Liver (tissue), 9 donors: ENCODE results near the gene PTPN6. TPM values are rescaled to one million over a fixed set of nuclear protein-coding genes. Genes with fewer than 3 reads are reported as not detected.

ENCODE experiments used
- DNase-seq: peaks from one replicate; pipeline ENCODE4 v3.0.0-alpha.2; 2017; ENCODE audit warnings: low spot score
- H3K27ac ChIP-seq, 2 donors: one replicate each; pipeline ENCODE4 v1.7.0; 2013; ENCODE audit warnings: inconsistent platforms in 2 of 2, low read length in 2 of 2, control low read depth in 1 of 2, low read depth in 1 of 2, mild to moderate bottlenecking in 1 of 2
- H3K27me3 ChIP-seq, 4 donors: one replicate each; pipeline versions ENCODE4 v1.6.1 to v1.7.0; 2013; ENCODE audit warnings: low read length in 3 of 4, inconsistent platforms in 1 of 4, mild to moderate bottlenecking in 1 of 4, moderate library complexity in 1 of 4; ENCODE audit not compliant: control insufficient read depth in 4 of 4, insufficient read depth in 4 of 4
- H3K36me3 ChIP-seq, 4 donors: one replicate each; pipeline versions ENCODE4 v1.6.1 to v1.7.0; 2013; ENCODE audit warnings: low read length in 3 of 4, mild to moderate bottlenecking in 3 of 4, low read depth in 1 of 4, moderate library complexity in 1 of 4; ENCODE audit not compliant: control insufficient read depth in 4 of 4, insufficient read depth in 3 of 4
- H3K4me1 ChIP-seq, 4 donors: one replicate each; pipeline versions ENCODE4 v1.6.1 to v1.7.0; 2013; ENCODE audit warnings: low read length in 3 of 4, mild to moderate bottlenecking in 3 of 4, moderate library complexity in 1 of 4; ENCODE audit not compliant: control insufficient read depth in 4 of 4, insufficient read depth in 4 of 4
- H3K4me3 ChIP-seq, 3 donors: one replicate each; pipeline versions ENCODE4 v1.6.1 to v1.7.0; 2013; ENCODE audit warnings: low read length in 3 of 3, control low read depth in 1 of 3, low read depth in 1 of 3, mild to moderate bottlenecking in 1 of 3
- H3K9ac ChIP-seq, 2 donors: one replicate each; pipeline ENCODE4 v1.7.0; 2013; ENCODE audit warnings: low read length in 2 of 2, mild to moderate bottlenecking in 2 of 2, moderate library complexity in 2 of 2, control low read depth in 1 of 2, low read depth in 1 of 2
- H3K9me3 ChIP-seq, 4 donors: one replicate each; pipeline versions ENCODE4 v1.6.1 to v1.7.0; 2013; ENCODE audit warnings: low read length in 3 of 4; ENCODE audit not compliant: control insufficient read depth in 4 of 4
- EGR1 ChIP-seq, 2 donors: IDR thresholded peaks; 2 replicates each; pipeline ENCODE4 v1.6.1; 2016 to 2018; ENCODE audit warnings: antibody characterized with exemption in 2 of 2, low read depth in 2 of 2
- FOXA1 ChIP-seq: IDR thresholded peaks from 2 replicates; pipeline ENCODE4 v1.6.1; 2016; ENCODE audit warnings: antibody characterized with exemption
- FOXA2 ChIP-seq: IDR thresholded peaks from 2 replicates; pipeline ENCODE4 v1.6.1; 2016; ENCODE audit warnings: antibody characterized with exemption
- GABPA ChIP-seq, 2 donors: IDR thresholded peaks in 1 of 2; conservative IDR thresholded peaks in 1 of 2; 2 replicates each; pipeline ENCODE4 v1.6.1; 2016; ENCODE audit warnings: antibody characterized with exemption in 2 of 2, mild to moderate bottlenecking in 1 of 2, moderate library complexity in 1 of 2
- HNF4A ChIP-seq, 2 donors: conservative IDR thresholded peaks; 2 replicates each; pipeline ENCODE4 v1.6.1; 2016; ENCODE audit warnings: antibody characterized with exemption in 2 of 2, mild to moderate bottlenecking in 2 of 2
- HNF4G ChIP-seq: IDR thresholded peaks from 2 replicates; pipeline ENCODE4 v1.6.1; 2016; ENCODE audit warnings: antibody characterized with exemption
- JUND ChIP-seq, 2 donors: IDR thresholded peaks; 2 replicates each; pipeline ENCODE4 v1.6.1; 2016; ENCODE audit warnings: antibody characterized with exemption in 2 of 2
- NR2F2 ChIP-seq: IDR thresholded peaks from 2 replicates; pipeline ENCODE4 v1.6.1; 2016; ENCODE audit warnings: antibody characterized with exemption
- RAD21 ChIP-seq, 2 donors: IDR thresholded peaks; 2 replicates each; pipeline ENCODE4 v1.6.1; 2016; ENCODE audit warnings: antibody characterized with exemption in 2 of 2, mild to moderate bottlenecking in 2 of 2
- RXRA ChIP-seq, 2 donors: IDR thresholded peaks; 2 replicates each; pipeline ENCODE4 v1.6.1; 2017 to 2018; ENCODE audit warnings: antibody characterized with exemption in 2 of 2, mild to moderate bottlenecking in 1 of 2
- SP1 ChIP-seq: IDR thresholded peaks from 2 replicates; pipeline ENCODE4 v1.6.1; 2018; ENCODE audit warnings: antibody characterized with exemption, mild to moderate bottlenecking
- TAF1 ChIP-seq: conservative IDR thresholded peaks from 2 replicates; pipeline ENCODE4 v1.6.1; 2016; ENCODE audit warnings: antibody characterized with exemption, mild to moderate bottlenecking
- WGBS: extraction: QIAGEN DNeasy Blood & Tissue Kit; methylation state at CpG from one replicate; pipeline ENCODE4 v1.1.7; 2013; 5-methylcytosine and 5-hydroxymethylcytosine counted together
- polyA plus RNA-seq, 2 donors: library from polyadenylated mRNA; stranded (reverse) in 1 of 2; unstranded in 1 of 2; fragments of 200-250 nt in 1 of 2; fragments of >200 nt in 1 of 2; fragmentation: Nextera tagmentation in 1 of 2; extraction: Ambion mirVana in 1 of 2; gene quantifications; one replicate each; pipeline versions ENCODE4 v1.2.1 to v1.2.3, GENCODE V29; 2013 to 2015
- total RNA-seq, 2 donors: library from RNA; depleted of rRNA; stranded (reverse); fragments of >200 nt; gene quantifications; one replicate each; pipeline ENCODE4 v1.2.3, GENCODE V29; 2014
- TF ChIP-seq, protein P1 (sequence below): IDR thresholded peaks from 2 replicates; pipeline ENCODE4 v1.6.1; 2016; ENCODE audit warnings: antibody characterized with exemption
- TF ChIP-seq, protein P2 (sequence below): fragments of 150-350 bp; IDR thresholded peaks from 2 replicates; pipeline ENCODE4 v1.5.1; 2017; ENCODE audit warnings: improper control_type of control experiment, low read depth, low read length; ENCODE audit not compliant: missing input control
- TF ChIP-seq, protein P3 (sequence below): IDR thresholded peaks from 2 replicates; pipeline ENCODE4 v1.6.1; 2016; ENCODE audit warnings: antibody characterized with exemption
- TF ChIP-seq, protein P4 (sequence below): IDR thresholded peaks from 2 replicates; pipeline ENCODE4 v1.6.1; 2016; ENCODE audit warnings: antibody characterized with exemption, mild to moderate bottlenecking
- donor health status: healthy.
- donor health status: healthy.
- donor health status: healthy.
- donor health status: healthy.
- donor health status: healthy.

Gene PTPN6
- total and polyA plus RNA-seq, 4 donors: 15.2 to 41.0 (median 19.6) TPM

DNA sequence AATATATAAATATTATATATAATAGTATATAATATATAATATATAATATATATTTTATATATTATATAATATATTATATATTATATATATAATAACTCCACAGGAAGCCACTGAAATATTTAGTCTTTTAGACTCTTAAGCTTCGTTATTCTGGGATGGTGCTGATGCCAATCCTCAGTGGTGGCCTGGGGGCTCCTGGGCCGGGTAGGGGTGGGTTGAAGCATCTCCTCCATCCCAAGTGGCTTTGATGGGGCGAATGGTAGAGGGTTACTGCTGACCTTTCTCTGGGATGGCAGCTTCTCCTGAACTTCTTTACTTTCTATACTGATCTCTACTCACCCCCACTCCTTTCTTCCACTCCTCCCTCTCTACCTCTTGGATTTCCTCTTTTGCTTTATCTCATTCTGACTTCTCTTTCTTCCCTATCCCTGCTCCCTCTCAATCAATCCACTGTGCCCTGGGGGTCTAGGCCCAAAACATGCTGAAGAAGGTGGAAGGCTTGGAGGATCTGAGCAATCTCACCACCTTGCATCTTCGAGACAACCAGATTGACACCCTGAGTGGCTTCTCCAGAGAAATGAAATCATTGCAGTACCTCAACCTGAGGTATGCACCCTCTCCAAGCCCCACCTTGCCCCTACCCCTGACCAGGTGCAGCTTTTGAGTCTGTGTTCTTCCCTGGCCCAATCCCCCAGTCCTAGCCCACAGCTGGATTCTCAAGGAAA, 41.6 kb upstream of the PTPN6 start:
- DNase-seq: no peak

DNA sequence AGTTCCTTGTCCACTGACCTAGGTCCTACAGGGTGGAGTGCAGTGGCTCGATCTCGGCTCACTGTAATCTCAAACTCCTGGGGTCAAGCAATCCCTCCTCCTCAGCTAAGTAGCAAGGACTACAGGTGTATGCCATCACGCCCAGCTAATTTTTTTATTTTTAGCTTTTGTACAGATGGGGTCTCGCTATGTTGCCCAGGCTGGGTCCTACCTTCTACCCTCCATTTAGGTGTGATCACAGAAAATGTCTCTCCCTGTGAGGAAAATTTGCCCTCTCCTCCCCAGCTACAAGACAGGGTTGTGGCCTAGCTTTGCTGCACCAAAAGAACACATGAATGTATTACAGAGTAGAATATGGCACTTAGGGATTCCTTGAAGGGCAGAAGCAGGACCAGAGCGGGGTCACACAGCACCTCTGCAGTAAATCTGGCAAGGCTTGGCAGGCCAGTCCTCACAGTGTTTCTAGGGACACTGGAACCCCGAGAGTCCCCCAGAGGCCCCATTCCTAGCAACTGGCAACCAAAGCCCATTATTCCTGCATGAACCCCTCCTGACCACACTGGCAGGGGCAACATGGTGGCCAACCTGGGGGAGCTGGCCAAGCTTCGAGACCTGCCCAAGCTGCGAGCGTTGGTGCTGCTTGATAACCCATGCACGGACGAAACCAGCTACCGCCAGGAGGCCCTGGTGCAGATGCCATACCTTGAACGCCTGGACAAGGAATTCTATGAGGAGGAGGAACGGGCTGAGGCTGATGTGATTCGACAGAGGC, 38.8 kb upstream of the PTPN6 start:
- H3K27me3 ChIP-seq: peaks cover 0 to 6% (median 0%) of the 10 kb centered on the region in 4 donors
- no peaks in the 10 kb centered on the region for H3K9me3 ChIP-seq
- DNase-seq: no peak
- H3K36me3 ChIP-seq: no peaks in the 10 kb centered on the region
- WGBS: 93% methylated on average over 15 of the region's 15 CpGs
- H3K4me1 ChIP-seq: peaks cover 3 to 13% (median 5%) of the 10 kb centered on the region in 4 donors
- H3K4me3 ChIP-seq: no peak overlapping the region
- TF ChIP-seq FOXA2 (no peak), EGR1 (IDR thresholded peaks at IDR 0.05; ENCODE audit: low read depth in 2 of 2) (no peak), RXRA (IDR thresholded peaks at IDR 0.05) (no peak), JUND (IDR thresholded peaks at IDR 0.05) (no peak), TAF1 (no peak), HNF4G (no peak), GABPA (IDR thresholded peaks at IDR 0.05 in 1 of 2, conservative IDR thresholded peaks at IDR 0.05 in 1 of 2) (no peak), SP1 (no peak), FOXA1 (no peak), NR2F2 (no peak)
- TF ChIP-seq, protein P1, sequence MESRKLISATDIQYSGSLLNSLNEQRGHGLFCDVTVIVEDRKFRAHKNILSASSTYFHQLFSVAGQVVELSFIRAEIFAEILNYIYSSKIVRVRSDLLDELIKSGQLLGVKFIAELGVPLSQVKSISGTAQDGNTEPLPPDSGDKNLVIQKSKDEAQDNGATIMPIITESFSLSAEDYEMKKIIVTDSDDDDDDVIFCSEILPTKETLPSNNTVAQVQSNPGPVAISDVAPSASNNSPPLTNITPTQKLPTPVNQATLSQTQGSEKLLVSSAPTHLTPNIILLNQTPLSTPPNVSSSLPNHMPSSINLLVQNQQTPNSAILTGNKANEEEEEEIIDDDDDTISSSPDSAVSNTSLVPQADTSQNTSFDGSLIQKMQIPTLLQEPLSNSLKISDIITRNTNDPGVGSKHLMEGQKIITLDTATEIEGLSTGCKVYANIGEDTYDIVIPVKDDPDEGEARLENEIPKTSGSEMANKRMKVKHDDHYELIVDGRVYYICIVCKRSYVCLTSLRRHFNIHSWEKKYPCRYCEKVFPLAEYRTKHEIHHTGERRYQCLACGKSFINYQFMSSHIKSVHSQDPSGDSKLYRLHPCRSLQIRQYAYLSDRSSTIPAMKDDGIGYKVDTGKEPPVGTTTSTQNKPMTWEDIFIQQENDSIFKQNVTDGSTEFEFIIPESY: no peak
- TF ChIP-seq, protein P2, sequence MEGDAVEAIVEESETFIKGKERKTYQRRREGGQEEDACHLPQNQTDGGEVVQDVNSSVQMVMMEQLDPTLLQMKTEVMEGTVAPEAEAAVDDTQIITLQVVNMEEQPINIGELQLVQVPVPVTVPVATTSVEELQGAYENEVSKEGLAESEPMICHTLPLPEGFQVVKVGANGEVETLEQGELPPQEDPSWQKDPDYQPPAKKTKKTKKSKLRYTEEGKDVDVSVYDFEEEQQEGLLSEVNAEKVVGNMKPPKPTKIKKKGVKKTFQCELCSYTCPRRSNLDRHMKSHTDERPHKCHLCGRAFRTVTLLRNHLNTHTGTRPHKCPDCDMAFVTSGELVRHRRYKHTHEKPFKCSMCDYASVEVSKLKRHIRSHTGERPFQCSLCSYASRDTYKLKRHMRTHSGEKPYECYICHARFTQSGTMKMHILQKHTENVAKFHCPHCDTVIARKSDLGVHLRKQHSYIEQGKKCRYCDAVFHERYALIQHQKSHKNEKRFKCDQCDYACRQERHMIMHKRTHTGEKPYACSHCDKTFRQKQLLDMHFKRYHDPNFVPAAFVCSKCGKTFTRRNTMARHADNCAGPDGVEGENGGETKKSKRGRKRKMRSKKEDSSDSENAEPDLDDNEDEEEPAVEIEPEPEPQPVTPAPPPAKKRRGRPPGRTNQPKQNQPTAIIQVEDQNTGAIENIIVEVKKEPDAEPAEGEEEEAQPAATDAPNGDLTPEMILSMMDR: no peak
- TF ChIP-seq, protein P3, sequence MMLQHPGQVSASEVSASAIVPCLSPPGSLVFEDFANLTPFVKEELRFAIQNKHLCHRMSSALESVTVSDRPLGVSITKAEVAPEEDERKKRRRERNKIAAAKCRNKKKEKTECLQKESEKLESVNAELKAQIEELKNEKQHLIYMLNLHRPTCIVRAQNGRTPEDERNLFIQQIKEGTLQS: no peak
- H3K27ac ChIP-seq: no peak overlapping the region
- H3K9ac ChIP-seq: no peak overlapping the region

More for the DNA sequence above, 41.6 kb upstream of the PTPN6 start:
- Histone ChIP-seq H3K27me3 (no peaks in the 10 kb centered on the region), H3K4me1 (peaks cover 4 to 14% (median 6%) of the 10 kb centered on the region in 4 donors), H3K9ac (no peak overlapping the region), H3K36me3 (no peaks in the 10 kb centered on the region), H3K27ac (no peak overlapping the region), H3K4me3 (no peak overlapping the region), H3K9me3 (no peaks in the 10 kb centered on the region)
- 92% methylated on average over 4 of the region's 4 CpGs for WGBS
- TF ChIP-seq, protein P4, sequence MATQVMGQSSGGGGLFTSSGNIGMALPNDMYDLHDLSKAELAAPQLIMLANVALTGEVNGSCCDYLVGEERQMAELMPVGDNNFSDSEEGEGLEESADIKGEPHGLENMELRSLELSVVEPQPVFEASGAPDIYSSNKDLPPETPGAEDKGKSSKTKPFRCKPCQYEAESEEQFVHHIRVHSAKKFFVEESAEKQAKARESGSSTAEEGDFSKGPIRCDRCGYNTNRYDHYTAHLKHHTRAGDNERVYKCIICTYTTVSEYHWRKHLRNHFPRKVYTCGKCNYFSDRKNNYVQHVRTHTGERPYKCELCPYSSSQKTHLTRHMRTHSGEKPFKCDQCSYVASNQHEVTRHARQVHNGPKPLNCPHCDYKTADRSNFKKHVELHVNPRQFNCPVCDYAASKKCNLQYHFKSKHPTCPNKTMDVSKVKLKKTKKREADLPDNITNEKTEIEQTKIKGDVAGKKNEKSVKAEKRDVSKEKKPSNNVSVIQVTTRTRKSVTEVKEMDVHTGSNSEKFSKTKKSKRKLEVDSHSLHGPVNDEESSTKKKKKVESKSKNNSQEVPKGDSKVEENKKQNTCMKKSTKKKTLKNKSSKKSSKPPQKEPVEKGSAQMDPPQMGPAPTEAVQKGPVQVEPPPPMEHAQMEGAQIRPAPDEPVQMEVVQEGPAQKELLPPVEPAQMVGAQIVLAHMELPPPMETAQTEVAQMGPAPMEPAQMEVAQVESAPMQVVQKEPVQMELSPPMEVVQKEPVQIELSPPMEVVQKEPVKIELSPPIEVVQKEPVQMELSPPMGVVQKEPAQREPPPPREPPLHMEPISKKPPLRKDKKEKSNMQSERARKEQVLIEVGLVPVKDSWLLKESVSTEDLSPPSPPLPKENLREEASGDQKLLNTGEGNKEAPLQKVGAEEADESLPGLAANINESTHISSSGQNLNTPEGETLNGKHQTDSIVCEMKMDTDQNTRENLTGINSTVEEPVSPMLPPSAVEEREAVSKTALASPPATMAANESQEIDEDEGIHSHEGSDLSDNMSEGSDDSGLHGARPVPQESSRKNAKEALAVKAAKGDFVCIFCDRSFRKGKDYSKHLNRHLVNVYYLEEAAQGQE: no peak
- TF ChIP-seq GABPA (IDR thresholded peaks at IDR 0.05 in 1 of 2, conservative IDR thresholded peaks at IDR 0.05 in 1 of 2) (no peak), RAD21 (IDR thresholded peaks at IDR 0.05) (no peak), HNF4A (conservative IDR thresholded peaks at IDR 0.05) (no peak)
